Measurements from ENCODE around the gene AUTS2.

The AUTS2 gene

GRCh38 chr7:69939317-69939716 lies 341.0 kb downstream of the AUTS2 start:
- no peak for DNase-seq (ENCODE audit: low read depth)

DNA sequence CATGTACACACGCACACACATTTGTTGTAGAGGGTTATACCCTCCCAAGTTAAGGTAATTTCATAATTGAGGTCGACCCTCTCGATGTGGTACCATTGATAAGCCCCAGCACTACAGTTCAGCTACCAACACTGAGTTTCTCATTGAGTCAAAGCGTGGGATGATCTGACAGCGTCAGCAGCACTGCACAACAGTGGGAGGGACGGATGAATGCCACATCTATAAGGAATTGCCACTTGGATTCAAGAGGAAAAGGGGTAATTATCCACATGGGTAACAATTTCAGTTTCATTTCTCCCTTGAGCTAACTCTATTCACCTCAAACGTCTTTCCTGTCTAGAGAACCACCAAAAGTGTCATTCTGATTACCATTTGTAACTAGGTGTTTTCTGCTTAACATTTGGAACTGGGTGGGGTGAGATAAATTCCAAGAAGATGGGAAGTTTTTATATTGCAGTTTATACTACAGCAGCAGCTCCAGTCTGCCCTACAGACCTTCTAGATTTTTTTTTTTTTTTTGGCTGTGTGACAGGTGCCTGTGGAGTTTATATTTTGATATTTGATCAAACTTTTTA lies 342.9 kb downstream of the AUTS2 start:
- no peak for DNase-seq (ENCODE audit: low read depth)

DNA sequence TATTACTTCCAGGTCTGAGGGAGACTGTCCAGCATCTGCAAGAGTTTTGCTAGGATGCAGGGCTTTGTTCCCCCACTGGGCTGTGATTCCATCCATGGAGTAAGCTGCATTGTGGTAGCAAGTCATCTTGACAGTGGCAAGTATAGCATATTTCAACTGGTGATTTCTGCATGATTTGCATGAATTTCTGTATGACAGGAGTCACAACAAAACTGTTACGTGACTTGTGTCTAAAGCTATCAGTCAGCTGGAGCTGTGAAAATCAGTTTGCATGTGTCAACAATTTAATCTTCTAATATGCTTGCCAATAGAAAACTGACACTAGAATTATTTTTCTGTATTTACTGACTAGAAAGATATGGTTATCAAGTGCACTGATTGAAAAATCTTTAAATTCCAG lies 344.3 kb downstream of the AUTS2 start:
- DNase-seq (ENCODE audit: low read depth): no peak

DNA sequence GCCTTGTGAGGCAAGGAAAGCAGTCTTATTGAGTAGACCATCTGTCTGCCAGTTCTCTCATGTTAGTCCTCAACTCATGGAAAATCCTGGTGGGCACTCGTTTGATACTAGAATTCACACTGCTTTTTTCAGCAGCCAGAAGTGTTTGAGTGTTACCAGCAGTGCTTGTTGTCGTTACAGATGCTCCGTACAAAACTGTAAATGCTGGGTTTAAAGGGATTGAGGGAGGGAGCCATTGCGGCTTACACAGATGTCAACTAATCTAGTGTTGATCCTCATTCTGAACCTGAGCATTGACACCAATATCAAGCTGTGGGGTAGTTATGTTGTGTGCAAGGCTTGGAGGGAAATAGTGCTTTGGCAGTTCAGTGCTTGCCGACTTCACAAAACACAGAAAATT lies 348.6 kb downstream of the AUTS2 start:
- no peak for DNase-seq (ENCODE audit: low read depth)

DNA sequence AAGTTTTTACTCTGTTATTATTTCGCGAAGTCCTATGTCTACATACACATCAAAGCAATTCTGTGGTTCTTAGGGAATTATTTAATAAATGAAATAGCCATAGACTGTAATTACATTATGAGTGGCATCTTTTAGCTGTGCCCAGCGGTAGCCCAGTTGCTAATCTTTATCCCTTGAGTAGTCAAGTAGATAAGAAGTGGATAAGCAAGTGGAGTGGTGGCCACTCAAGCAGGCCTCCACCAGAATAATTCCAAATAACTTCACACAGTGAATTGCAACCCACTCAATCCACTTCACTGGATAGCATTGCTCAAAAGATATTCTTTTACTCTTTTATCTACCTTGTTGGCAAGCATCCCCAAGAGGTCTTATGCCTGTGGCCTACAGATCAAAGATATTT lies 349.7 kb downstream of the AUTS2 start:
- DNase-seq (ENCODE audit: low read depth): no peak

DNA sequence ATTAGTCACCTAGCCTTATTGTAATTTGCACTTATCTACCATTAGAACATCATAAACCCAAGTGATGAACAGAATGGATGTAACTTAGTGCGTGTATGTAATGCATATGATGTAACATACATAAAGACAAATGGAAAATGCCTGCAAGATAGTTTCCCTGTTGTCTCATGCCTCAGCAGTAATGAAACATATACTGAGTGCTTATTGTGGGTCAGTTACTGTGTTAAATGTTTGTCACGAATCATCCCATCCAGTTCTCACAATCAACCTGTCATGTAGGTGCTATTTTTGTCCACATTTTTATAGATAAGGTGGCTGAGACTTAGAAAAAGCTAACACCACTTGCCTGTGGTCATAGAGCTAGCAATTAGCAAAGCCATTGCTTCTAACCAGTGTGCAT lies 350.8 kb downstream of the AUTS2 start:
- DNase-seq (ENCODE audit: low read depth): no peak

DNA sequence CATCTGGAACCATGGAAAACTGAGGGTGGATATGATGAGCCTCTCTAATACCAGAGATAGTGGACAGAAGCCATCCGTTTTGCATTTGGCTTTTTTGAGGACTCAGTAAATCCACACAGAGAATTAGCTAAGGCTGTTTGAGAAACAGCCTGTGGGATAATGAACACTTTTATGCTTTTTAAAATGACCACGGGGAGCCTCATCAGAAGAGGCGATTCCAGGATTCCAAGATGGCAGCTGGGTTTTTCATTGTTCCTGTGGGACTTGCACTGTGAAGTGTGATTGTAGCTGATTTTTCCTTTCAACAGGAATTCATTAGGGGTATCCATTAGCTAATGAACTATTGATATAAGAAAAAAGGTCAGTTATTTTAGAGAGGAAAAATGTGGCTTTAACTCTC lies 353.2 kb downstream of the AUTS2 start:
- no peak for DNase-seq (ENCODE audit: low read depth)

DNA sequence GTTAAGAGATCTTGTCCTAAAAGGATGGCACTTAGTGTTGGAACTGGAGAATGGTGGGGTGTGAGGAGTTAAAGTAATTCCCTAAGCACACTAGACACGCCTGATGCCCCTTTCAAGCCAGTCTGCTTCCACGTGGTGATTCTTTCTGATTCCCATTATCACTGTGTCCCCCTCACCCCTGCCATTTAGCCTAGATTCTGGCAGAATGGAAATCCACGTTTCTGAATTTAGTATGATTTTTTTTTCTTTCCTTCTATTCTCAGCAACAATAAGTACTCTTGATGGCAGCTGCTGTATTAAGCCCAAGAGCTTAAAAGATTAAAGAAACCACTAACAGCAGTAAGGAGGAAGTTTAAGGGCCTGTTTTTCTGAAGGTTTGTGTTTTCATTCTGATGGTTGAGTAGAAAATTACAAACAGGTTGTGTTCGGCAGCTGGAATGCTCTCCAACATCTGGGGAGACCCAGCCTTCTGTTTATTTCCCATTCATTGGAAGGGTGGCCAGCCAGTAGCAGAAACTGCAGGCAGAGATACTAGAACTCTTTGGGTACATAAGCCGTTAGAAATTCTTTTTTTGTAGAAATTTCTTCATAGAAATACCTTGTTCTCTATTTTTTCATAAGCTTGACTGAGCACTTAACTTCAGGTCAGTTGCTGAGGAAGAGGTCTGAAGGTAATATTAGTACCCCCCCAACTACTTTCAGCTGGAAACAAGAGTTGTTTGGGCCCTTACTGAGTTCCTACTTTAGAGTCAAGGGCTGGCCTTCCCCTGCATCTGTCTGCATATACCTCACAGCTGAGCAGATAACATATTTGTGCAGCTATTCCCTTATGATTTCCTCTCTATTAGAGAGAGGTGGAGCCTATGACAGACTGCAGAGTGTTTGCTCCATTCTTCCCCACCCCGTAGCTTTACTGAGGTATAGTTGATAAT lies 355.1 kb downstream of the AUTS2 start:
- DNase-seq (ENCODE audit: low read depth): no peak

- DNase-seq (ENCODE audit: low read depth): no peak
These were observed 358.3 kb downstream of the AUTS2 start for GRCh38 chr7:69956541-69956940.

DNA sequence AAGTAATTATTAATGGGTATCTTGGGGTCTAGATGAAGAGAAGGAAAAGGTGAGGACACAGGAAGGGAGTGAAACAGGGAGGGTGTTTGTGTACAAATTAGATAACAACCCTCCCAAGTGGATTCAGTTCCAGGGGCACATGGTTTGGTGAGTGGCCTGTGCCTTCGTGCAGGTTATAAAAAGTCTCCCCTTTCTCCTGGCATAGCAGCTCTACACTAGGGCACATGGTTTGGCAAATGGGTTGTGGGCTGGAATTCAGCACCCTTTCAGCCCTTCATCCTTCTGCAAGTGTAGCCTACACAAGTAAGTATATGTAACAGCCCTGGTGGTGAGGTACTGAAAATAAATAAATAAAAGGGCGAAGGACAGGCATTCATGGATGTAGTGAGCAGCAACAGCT lies 359.4 kb downstream of the AUTS2 start:
- DNase-seq (ENCODE audit: low read depth): no peak

GRCh38 chr7:69959789-69960499 lies 361.7 kb downstream of the AUTS2 start:
- DNase-seq (ENCODE audit: low read depth): no peak

DNA sequence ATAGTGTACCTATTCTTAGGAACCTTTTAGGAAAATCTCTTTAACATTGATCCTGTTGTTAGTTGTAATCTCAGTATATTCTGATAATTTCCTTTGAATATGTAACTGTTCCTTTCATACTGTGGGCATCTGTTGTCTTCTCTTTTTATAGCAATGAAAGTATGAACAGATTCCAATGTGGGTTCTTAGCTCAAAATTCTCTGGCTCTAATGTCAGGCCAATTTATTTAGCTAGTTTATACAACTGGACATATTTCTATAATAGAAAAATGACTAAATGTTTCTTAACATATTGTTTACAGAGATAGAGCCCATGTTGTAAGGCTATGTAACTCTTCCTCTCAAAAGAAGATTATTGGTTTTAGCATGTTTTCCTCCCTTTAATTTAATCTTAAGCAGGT lies 363.2 kb downstream of the AUTS2 start:
- no peak for DNase-seq (ENCODE audit: low read depth)

DNA sequence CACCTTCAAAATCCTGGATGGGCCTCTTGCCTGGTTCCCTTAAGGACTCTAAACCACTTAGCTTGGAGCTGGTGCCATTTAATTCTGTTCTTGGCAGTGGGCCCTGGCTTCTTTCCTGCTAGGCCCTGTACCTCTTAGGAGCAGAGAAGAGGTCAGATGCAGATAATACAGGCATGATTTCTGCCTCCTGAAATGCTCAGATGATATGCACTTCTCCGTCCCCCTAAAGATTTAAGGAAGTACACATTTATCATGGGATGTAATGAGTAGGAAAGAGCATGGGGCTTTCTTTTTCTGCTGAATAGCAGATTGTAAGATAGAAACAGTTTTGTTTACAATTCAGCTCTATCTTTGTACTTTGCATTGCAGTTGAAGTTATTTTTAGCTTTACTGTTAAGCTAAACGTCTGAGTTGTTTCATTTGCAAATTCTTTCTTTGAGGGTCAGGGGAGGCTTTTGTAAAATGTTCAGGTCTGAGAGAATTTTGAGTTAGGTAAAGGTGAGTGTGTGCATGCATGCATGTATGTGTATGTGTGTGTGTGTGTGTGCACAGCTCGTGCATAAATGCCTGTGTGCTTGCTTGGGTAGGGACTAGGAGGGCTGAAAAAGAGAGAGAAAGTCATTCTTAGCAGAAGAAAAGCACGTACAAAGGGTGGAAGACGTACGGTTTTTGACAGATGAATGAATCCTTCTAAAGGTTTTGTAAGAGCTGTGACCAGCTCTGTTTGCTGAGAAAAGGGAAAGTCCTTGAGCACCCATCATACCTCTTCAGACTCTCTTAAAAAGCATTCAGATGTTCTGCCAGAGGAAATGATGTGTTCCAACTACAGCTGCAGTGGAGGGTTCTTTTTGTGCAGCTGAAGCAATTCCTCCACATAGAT lies 364.2 kb downstream of the AUTS2 start:
- no peak for DNase-seq (ENCODE audit: low read depth)

DNA sequence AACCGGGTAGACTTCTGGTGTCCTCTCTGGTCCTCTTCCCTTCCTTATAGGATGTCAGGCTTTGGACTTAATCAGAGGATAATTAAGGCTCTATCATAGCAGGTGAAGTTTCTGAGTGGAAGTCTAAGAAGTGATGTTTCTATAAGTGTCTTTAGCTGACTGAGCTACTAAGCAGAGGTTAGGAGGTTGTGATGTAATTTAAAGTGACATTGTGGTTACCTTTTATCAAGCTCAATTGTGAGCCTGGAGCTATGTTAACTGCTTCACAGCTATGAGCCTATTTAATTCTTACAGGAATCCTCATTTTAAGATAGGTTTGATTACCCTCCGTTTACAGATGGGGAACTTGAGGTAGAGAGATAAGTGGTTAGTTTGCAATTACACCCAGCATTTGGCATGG lies 365.1 kb downstream of the AUTS2 start:
- no peak for DNase-seq (ENCODE audit: low read depth)

- DNase-seq (ENCODE audit: low read depth): no peak
These were observed 368.7 kb downstream of the AUTS2 start for GRCh38 chr7:69966766-69967591.

DNA sequence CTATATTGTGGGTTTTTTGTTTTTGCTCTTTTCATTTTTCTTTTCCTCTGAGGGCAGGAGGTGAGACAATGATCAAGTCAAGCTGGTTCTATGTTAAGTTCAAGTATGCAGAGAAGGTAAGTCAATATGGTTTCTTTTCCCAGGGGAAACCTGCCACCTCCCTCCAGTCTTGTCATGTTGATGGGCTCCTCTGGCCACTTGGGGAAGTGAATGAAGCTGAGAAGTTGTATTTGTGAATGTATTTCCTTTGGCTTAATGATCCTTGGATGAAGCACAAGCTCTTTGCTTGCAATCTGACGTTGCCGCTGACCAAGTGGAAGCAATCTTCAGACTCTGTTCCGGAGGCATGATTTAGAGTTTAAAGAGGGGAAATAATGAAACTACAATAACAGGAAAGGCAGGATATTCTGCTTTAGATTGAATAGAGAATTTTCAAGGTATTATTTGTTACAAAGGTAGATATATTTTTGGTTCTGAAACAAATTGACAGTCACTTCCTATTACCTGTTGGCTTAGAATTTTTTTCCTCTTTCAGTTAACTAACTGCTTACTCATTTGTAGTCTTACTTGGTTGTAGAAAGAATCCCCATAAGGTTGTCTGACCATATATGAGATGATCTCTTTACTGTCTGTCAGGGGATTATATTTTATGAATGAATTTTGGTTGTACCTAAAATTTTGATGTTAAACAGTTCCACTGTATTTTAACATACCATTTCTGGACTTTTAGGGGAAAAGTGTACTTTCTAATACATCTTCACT lies 369.6 kb downstream of the AUTS2 start:
- DNase-seq (ENCODE audit: low read depth): no peak

- DNase-seq (ENCODE audit: low read depth): no peak
These were observed 370.8 kb downstream of the AUTS2 start for GRCh38 chr7:69968969-69969556.

- DNase-seq (ENCODE audit: low read depth): no peak
These were observed 383.4 kb downstream of the AUTS2 start for GRCh38 chr7:69981646-69982045.

- no peak for DNase-seq (ENCODE audit: low read depth)
These were observed 383.9 kb downstream of the AUTS2 start for GRCh38 chr7:69982197-69982596.

- no peak for DNase-seq (ENCODE audit: low read depth)
These were observed 391.3 kb downstream of the AUTS2 start for GRCh38 chr7:69989551-69989950.

Measured in stimulated activated CD8-positive, alpha-beta memory T cell treated with anti-CD3 and anti-CD28 coated beads, Interleukin-4, amount 100 ng/mL, for 24 hours (primary cell).